ENCODE data around the gene C7. TPM values are rescaled to one million over a fixed set of nuclear protein-coding genes. Genes with fewer than 3 reads are reported as not detected.

C7 gene
- total and polyA plus RNA-seq, 2 of the 8 experiments (the other 6 are each of a cell fraction or from before 2014, with no cell fraction given): 0.08 TPM; not detected in 1

GRCh38 chr5:40877371-40877988, 31.8 kb upstream of the C7 start:
- no peak overlapping the region for H4K5ac ChIP-seq (ENCODE audit: insufficient read length, low read depth, low read length)
- H4K8ac ChIP-seq (ENCODE audit: extremely low read depth, insufficient read depth, low read length): no peak overlapping the region
- no peak overlapping the region for H2AFZ ChIP-seq (ENCODE audit: low read length)
- no peak overlapping the region for H3K56ac ChIP-seq (replicated peaks; ENCODE audit: insufficient read length, low read depth, low read length)
- DNase-seq (ENCODE audit: low read depth in 1 of 2, low spot score in 2 of 2) (no peak), FAIRE-seq (no peak)
- H3K9ac ChIP-seq (replicated peaks in 1 of 4; ENCODE audit: extremely low read depth in 1 of 4, low read depth in 3 of 4, low read length in 3 of 4): no peak overlapping the region
- H3K18ac ChIP-seq (ENCODE audit: extremely low read depth, low read length): no peak overlapping the region
- no peaks in the 10 kb centered on the region for H3K79me2 ChIP-seq (ENCODE audit: control insufficient read depth in 1 of 2, insufficient read depth in 2 of 2, low read length in 2 of 2)
- H3K4me3 ChIP-seq (ENCODE audit: extremely low read depth in 1 of 4, insufficient read depth in 2 of 4, low read depth in 3 of 4, low read length in 4 of 4): no peak overlapping the region
- H4K91ac ChIP-seq (replicated peaks; ENCODE audit: insufficient read length, low read length): no peak overlapping the region
- H2BK12ac ChIP-seq (ENCODE audit: low read depth, low read length): no peak overlapping the region
- H3K4ac ChIP-seq (replicated peaks; ENCODE audit: insufficient read length, low read depth, low read length): no peak overlapping the region
- H3K14ac ChIP-seq (ENCODE audit: insufficient read length): no peak overlapping the region
- no peaks in the 10 kb centered on the region for H3K36me3 ChIP-seq (ENCODE audit: control insufficient read depth in 2 of 4, insufficient read depth in 4 of 4, low read length in 3 of 4)
- TF ChIP-seq CBX5 (IDR thresholded peaks at IDR 0.05; ENCODE audit: low read depth, low read length) (no peak), CTCF (IDR thresholded peaks at IDR 0.05; ENCODE audit: control extremely low read depth in 1 of 3, insufficient read depth in 1 of 3, low read depth in 1 of 3, low read length in 3 of 3) (no peak), ATF2 (IDR thresholded peaks at IDR 0.05; ENCODE audit: low read length) (no peak), POU5F1 (IDR thresholded peaks at IDR 0.05; ENCODE audit: low read depth, low read length) (no peak), NRF1 (IDR thresholded peaks at IDR 0.05; ENCODE audit: low read depth, low read length) (no peak)
- no peak overlapping the region for H3K23ac ChIP-seq (ENCODE audit: insufficient read length)
- CTCF ChIA-PET (ENCODE audit: partially characterized antibody): interaction anchor here (1.0 to 1.9 kb wide), 3 partner anchors 45 to 1300 kb away, joined by 3 to 10 read pairs (median 4); no protein-coding TSS in a partner anchor
- H4K20me1 ChIP-seq (replicated peaks in 1 of 2; ENCODE audit: control insufficient read depth in 1 of 2, insufficient read depth in 2 of 2, low read length in 2 of 2): no peaks in the 10 kb centered on the region
- H2BK20ac ChIP-seq (ENCODE audit: low read length): no peak overlapping the region
- H3K9me3 ChIP-seq (ENCODE audit: insufficient read depth in 2 of 2, low read depth in 1 of 2, low read length in 1 of 2): peaks cover 5 to 8% of the 10 kb centered on the region in 2 experiments; a peak in 1 of 4 replicates
- no peak overlapping the region for H2BK15ac ChIP-seq (ENCODE audit: low read length)
- WGBS, 2 experiments (ENCODE audit: extremely low coverage in 1 of 2, insufficient coverage in 1 of 2, insufficient read length in 1 of 2, insufficient replicate concordance in 2 of 2, low coverage in 1 of 2, low lambda C conversion rate in 2 of 2, missing lambda C conversion rate in 1 of 2): 97% methylated on average over 6 of the region's 6 CpGs; no CpG with 5 or more reads in 1 of the 2 experiments
- H2BK120ac ChIP-seq (replicated peaks; ENCODE audit: low read depth, low read length): no peak overlapping the region
- no peaks in the 10 kb centered on the region for H3K4me1 ChIP-seq (replicated peaks in 1 of 4; ENCODE audit: control insufficient read depth in 3 of 4, insufficient read depth in 4 of 4, low read length in 3 of 4)
- no peak overlapping the region for H3K4me2 ChIP-seq (ENCODE audit: insufficient read depth in 1 of 2, low read depth in 2 of 2, low read length in 2 of 2)
- H3K27ac ChIP-seq (ENCODE audit: low read depth, low read length): no peak overlapping the region
- H2AK5ac ChIP-seq (ENCODE audit: low read depth, low read length): no peak overlapping the region
- no peaks in the 10 kb centered on the region for H3K23me2 ChIP-seq (ENCODE audit: low read depth, low read length)
- no peak overlapping the region for H2BK5ac ChIP-seq (ENCODE audit: low read depth, low read length)
- POLR2A ChIA-PET (ENCODE audit: partially characterized antibody): interaction anchor here (2.0 kb wide), 1 partner anchor 42 kb away, joined by 7 read pairs; the partner anchor contains the start of gene RPL37
- no peaks in the 10 kb centered on the region for H3K79me1 ChIP-seq (ENCODE audit: low read depth, low read length)
- no peaks in the 10 kb centered on the region for H3K27me3 ChIP-seq (replicated peaks in 1 of 4; ENCODE audit: control insufficient read depth in 3 of 4, extremely low read depth in 1 of 4, insufficient read depth in 3 of 4, low read length in 3 of 4)
